A673 (cell line): ENCODE measurements around the gene TMEM178A.

ENCODE experiments used
- EZH2 ChIP-seq: fragments of 200-600 bp; sonication (generic); IDR thresholded peaks from 2 replicates; pipeline ENCODE4 v1.6.1; 2017; ENCODE audit warnings: borderline replicate concordance, low read depth, mild to moderate bottlenecking, mixed read lengths, antibody characterized with exemption, low read length; ENCODE audit not compliant: poor library complexity, severe bottlenecking
- TF ChIP-seq, protein P1 (sequence below): fragments of 300-800, 200-600 bp; sonication (generic); conservative IDR thresholded peaks from 2 replicates; pipeline ENCODE4 v1.5.1; 2017; ENCODE audit warnings: low read depth, mild to moderate bottlenecking, antibody characterized with exemption, low read length, moderate library complexity, mixed read lengths

GRCh38 chr2:39676342-39676741 lies 10.6 kb downstream of the TMEM178A start:
- TF ChIP-seq, protein P1, sequence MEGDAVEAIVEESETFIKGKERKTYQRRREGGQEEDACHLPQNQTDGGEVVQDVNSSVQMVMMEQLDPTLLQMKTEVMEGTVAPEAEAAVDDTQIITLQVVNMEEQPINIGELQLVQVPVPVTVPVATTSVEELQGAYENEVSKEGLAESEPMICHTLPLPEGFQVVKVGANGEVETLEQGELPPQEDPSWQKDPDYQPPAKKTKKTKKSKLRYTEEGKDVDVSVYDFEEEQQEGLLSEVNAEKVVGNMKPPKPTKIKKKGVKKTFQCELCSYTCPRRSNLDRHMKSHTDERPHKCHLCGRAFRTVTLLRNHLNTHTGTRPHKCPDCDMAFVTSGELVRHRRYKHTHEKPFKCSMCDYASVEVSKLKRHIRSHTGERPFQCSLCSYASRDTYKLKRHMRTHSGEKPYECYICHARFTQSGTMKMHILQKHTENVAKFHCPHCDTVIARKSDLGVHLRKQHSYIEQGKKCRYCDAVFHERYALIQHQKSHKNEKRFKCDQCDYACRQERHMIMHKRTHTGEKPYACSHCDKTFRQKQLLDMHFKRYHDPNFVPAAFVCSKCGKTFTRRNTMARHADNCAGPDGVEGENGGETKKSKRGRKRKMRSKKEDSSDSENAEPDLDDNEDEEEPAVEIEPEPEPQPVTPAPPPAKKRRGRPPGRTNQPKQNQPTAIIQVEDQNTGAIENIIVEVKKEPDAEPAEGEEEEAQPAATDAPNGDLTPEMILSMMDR: no peak
- no peak for TF ChIP-seq EZH2
